GM20000 (cell line): ENCODE results near the gene FAM168A.

Experiments
- DNase-seq: peaks from one replicate; pipeline ENCODE4 v3.0.0; 2012; ENCODE audit warnings: low spot score
- TF ChIP-seq, protein P1 (sequence below): IDR thresholded peaks from 2 replicates; pipeline ENCODE4 v1.5.1; 2012; ENCODE audit warnings: mild to moderate bottlenecking, control low read depth; ENCODE audit errors: extremely low read depth, missing control alignments

Gene FAM168A

DNA sequence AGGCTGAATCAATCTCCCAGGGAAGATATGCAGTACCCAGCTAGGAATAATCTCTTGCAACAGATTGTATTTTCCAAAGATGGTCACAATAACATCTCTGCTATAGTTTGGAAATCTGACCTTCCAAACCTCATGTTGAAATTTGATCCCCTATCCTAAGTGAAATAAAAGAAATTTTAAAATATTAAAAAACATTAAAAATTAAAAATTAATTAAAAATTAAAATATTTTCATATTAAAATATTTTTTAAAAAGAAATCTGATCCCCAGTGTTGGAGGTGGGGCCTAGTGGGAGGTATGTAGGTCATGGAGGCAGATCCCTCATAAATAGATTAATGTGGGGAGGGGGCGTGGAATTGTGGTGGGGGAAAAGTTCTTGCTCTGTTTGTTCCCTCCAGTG is 79.7 kb downstream of the FAM168A start:
- TF ChIP-seq, protein P1, sequence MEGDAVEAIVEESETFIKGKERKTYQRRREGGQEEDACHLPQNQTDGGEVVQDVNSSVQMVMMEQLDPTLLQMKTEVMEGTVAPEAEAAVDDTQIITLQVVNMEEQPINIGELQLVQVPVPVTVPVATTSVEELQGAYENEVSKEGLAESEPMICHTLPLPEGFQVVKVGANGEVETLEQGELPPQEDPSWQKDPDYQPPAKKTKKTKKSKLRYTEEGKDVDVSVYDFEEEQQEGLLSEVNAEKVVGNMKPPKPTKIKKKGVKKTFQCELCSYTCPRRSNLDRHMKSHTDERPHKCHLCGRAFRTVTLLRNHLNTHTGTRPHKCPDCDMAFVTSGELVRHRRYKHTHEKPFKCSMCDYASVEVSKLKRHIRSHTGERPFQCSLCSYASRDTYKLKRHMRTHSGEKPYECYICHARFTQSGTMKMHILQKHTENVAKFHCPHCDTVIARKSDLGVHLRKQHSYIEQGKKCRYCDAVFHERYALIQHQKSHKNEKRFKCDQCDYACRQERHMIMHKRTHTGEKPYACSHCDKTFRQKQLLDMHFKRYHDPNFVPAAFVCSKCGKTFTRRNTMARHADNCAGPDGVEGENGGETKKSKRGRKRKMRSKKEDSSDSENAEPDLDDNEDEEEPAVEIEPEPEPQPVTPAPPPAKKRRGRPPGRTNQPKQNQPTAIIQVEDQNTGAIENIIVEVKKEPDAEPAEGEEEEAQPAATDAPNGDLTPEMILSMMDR = no peak
- DNase-seq = no peak

DNA sequence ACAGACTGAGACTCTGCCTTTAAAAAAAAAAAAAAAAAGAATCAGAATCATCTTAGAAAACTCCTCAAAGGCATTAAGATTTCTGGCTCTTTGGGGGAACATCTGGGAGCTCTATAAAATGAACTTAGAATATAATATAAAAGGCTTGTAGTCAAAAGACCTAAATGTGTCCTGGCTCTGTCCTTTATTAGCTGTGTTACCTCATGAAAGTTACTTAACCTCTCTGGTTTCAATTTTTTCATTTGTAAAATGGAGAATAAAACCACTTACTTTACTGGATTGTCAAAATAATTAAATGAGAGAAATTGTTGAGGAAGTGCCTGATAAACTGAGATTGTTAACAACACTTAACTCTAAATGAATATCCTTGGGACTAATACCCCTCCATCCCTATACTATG is 81.8 kb downstream of the FAM168A start:
- no peak for DNase-seq
- TF ChIP-seq, protein P1 = no peak

DNA sequence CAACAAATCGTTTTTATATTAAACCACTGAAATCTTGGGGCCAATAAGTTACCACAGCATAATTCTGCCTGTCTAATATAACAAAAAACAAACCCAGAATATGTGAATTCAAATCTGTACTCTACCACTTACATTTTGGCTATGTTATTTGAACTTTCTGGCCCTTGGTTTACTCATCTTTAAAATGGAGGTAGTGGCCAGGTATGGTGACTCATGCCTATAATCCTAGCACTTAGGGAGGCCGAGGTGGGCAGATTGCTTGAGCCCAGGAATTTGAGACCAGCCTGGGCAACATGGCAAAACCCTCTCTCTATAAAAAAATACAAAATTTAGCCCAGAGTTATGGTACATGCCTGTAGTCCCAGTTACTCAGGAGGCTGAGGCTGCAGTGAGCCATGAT is 84.2 kb downstream of the FAM168A start:
- TF ChIP-seq, protein P1 = no peak
- DNase-seq = no peak

DNA sequence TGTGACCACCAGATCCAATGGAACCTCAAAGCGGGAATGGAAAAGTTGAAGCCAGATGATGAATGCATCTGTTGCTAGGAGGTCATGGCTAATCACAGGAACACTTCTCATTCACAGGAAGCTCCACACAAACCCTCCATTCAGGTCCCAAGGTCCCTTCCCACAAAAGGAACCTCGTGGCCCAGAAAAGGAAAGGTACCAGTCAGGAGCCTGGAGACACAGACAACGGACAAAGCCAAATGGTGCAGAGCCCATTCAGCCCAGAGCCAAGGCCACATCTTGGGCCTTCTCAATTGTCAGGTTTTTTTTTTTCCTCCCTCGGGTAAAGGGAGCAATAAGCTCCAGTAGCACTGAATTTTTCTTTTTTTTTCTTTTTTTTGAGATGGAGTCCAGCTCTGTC is 87.0 kb downstream of the FAM168A start:
- TF ChIP-seq, protein P1 = no peak
- DNase-seq = no peak

DNA sequence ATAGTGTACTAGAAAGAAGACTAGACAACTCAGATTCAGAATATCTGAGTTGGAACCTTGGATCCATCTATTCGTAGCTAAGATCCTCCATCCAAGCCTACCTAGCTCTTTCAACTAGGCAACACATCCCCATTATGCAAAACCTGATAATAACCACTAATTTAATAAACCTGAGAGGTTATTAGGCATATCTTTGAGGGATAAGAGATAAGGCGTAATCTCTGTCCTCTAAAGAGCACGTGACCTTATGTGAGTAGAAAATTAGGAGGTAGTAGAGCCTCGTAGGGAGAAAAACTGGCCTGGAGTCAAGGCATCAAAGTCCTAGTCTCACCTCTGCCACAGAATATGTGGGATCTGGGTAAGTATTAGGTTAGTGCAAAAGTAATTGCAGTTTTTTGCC is 87.8 kb downstream of the FAM168A start:
- TF ChIP-seq, protein P1 = no peak
- DNase-seq = no peak

DNA sequence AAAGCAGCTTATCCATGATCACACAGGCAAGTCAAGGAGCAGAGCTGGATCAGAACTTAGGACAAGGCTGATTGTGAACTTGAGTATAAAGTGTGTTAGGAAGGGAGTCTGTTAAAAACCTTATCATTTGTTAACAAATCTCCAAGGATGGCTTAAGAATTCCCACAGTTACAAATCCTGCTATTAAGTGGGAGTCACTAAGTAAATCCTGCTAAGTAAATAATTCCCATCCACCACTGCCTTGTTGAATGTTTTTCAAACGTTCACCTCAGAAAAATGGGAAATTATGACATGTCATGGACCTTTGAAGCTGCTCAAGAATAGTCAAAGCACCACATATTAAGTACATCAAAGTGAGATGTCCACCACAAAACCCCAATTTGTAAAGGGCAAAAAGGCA is 88.7 kb downstream of the FAM168A start:
- no peak for DNase-seq
- TF ChIP-seq, protein P1 = no peak

DNA sequence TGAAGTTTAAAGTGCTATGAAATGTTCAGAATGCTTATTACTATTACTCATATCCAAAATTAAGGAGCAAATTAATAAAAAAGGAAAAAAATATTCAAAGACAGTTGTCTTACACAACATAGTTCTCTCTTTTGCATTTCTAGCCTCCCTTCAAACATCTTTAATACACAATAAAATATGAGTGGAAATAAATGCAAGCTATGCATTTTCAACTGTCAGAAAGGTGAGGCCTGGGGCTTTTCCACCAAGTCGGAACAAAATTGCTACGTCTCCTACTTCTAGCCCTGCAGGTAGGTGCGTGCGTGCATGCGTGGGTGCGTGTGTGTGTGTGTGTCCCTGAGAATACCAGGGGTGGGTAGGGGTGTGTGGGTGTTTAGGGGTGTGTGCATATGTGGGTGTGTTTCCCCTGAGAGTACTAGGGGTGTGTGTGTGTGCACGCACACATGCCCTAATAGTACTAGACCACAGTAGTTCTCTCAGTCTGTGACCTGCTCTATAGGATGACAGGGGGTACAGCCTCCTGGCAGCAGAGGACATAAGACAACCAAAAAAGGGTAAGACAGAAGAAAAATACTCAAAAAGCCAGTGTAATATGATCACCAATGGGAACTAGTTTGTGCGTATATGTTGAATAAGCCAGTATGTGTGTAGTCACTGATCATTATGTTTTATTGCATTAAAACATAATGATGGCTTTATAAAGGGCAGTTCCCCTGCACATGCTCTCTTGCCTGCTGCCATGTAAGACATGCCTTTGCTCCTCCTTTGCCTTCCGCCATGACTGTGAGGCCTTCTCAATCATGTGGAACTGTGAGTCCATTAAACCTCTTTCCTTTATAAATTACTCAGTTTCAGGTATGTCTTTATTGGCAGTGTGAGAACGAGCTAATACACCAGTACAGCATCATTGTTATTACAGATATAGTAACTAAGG is 89.4 kb downstream of the FAM168A start:
- TF ChIP-seq, protein P1 = no peak
- DNase-seq = no peak
